ENCODE measurements around the gene PRSS53.

The PRSS53 gene

DNA sequence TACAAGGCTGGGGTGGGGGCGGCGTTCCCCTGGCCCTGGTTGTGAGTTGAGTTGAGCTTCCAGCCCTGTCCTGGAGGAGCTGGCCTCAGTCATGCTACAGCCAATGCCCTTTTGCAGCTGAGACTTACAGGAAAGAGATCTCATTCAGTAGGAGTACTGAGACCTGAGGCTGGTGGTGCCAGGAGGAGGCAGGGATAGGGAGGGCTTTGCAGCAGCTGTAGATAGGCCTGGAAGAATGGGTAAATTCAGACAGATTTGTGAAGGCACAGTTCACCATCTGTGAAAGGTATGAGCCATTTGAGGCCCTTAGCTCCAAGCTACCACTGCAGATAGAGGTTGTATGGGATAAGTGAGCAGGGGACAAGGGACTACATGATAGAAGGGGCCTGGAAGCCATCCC lies 49.8 kb downstream of the PRSS53 start:
- Histone ChIP-seq H2AFZ (ENCODE audit: low read depth, low read length, severe bottlenecking) (no peak overlapping the region), H4K20me1 (ENCODE audit: low read depth, low read length) (no peaks in the 10 kb centered on the region), H3K36me3 (ENCODE audit: low read length) (no peaks in the 10 kb centered on the region), H3K9me2 (replicated peaks; ENCODE audit: insufficient read depth, low read length) (no peaks in the 10 kb centered on the region), H3K27me3 (ENCODE audit: low read length) (no peaks in the 10 kb centered on the region), H3F3A (ENCODE audit: insufficient read depth) (no peaks in the 10 kb centered on the region), H3K79me2 (ENCODE audit: insufficient read depth, low read length) (no peaks in the 10 kb centered on the region), H3K9me3 (ENCODE audit: insufficient read depth, low read length) (no peaks in the 10 kb centered on the region), H3K9ac (ENCODE audit: low read length) (no peak overlapping the region), H3K27ac (ENCODE audit: low read depth, low read length) (no peak overlapping the region), H3K4me2 (ENCODE audit: low read depth, low read length, poor library complexity, severe bottlenecking) (no peak overlapping the region), H3K4me3 (ENCODE audit: insufficient read depth, low read length, poor library complexity, severe bottlenecking) (no peak overlapping the region)
- TF ChIP-seq CTCF (IDR thresholded peaks at IDR 0.05; ENCODE audit: insufficient read depth, low read length, poor library complexity, severe bottlenecking), result no peak
- TF ChIP-seq EZH2phosphoT487 (conservative IDR thresholded peaks at IDR 0.05; ENCODE audit: low read length), result no peak

GRCh38 chr16:31036691-31037090 lies 52.1 kb downstream of the PRSS53 start:
- no peaks in the 10 kb centered on the region for H3K36me3 ChIP-seq (ENCODE audit: low read length)
- no peak overlapping the region for H3K4me3 ChIP-seq (ENCODE audit: insufficient read depth, low read length, poor library complexity, severe bottlenecking)

DNA sequence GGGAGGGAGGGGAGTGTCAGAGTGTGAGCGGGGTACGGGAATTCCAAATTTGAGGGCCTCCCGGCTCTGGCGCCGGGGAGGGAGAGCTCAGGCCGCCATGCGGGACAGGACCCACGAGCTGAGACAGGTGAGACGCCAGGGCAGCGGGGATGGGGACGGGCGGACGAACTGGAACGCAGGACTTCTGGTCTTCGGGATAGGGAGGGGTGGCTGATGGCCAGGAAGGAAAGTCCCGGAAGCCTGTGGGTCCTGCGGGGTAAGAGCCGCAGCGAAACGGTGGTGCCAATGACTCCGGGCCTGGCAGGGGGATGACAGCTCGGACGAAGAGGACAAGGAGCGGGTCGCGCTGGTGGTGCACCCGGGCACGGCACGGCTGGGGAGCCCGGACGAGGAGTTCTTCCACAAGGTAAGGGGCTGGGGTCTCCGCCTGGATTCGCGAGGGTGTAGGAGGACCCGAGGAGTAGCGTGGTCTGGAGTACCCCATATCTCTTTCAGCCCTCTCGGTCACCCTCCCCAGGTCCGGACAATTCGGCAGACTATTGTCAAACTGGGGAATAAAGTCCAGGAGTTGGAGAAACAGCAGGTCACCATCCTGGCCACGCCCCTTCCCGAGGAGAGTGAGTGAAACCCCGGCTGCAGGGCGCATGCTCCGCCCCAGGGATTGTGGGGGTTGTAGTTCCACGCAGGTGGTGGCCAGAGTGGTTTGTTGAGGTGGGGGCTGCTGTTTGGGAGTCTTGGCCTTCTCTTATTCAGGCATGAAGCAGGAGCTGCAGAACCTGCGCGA lies 54.8 kb downstream of the PRSS53 start:
- Histone ChIP-seq H4K20me1 (ENCODE audit: low read depth, low read length) (no peaks in the 10 kb centered on the region), H3K9me2 (replicated peaks; ENCODE audit: insufficient read depth, low read length) (no peaks in the 10 kb centered on the region), H3K4me3 (ENCODE audit: insufficient read depth, low read length, poor library complexity, severe bottlenecking) (peak overlapping the region; percentile 92), H3K9ac (ENCODE audit: low read length) (peak overlapping the region; percentile 65), H3K79me2 (ENCODE audit: insufficient read depth, low read length) (no peaks in the 10 kb centered on the region), H3K27ac (ENCODE audit: low read depth, low read length) (peak overlapping the region; percentile 23; the same call in 1 of the 2 replicates), H3F3A (ENCODE audit: insufficient read depth) (peaks cover 10% of the 10 kb centered on the region), H3K27me3 (ENCODE audit: low read length) (no peaks in the 10 kb centered on the region), H3K4me2 (ENCODE audit: low read depth, low read length, poor library complexity, severe bottlenecking) (peak overlapping the region; percentile 69), H3K9me3 (ENCODE audit: insufficient read depth, low read length) (no peaks in the 10 kb centered on the region), H2AFZ (ENCODE audit: low read depth, low read length, severe bottlenecking) (peak overlapping the region; percentile 79), H3K36me3 (ENCODE audit: low read length) (no peaks in the 10 kb centered on the region)
- TF ChIP-seq EZH2phosphoT487 (conservative IDR thresholded peaks at IDR 0.05; ENCODE audit: low read length) (no peak), CTCF (IDR thresholded peaks at IDR 0.05; ENCODE audit: insufficient read depth, low read length, poor library complexity, severe bottlenecking) (no peak)

More at GRCh38 chr16:31036691-31037090, 52.1 kb downstream of the PRSS53 start:
- H3K9ac ChIP-seq (ENCODE audit: low read length), result no peak overlapping the region
- H3K27ac ChIP-seq (ENCODE audit: low read depth, low read length), result no peak overlapping the region
- no peak overlapping the region for H2AFZ ChIP-seq (ENCODE audit: low read depth, low read length, severe bottlenecking)
- H3K27me3 ChIP-seq (ENCODE audit: low read length), result no peaks in the 10 kb centered on the region
- peaks cover 10% of the 10 kb centered on the region for H3F3A ChIP-seq (ENCODE audit: insufficient read depth)
- H4K20me1 ChIP-seq (ENCODE audit: low read depth, low read length), result no peaks in the 10 kb centered on the region
- no peak for TF ChIP-seq CTCF (IDR thresholded peaks at IDR 0.05; ENCODE audit: insufficient read depth, low read length, poor library complexity, severe bottlenecking)
- TF ChIP-seq EZH2phosphoT487 (conservative IDR thresholded peaks at IDR 0.05; ENCODE audit: low read length), result no peak
- no peak overlapping the region for H3K4me2 ChIP-seq (ENCODE audit: low read depth, low read length, poor library complexity, severe bottlenecking)
- no peaks in the 10 kb centered on the region for H3K9me3 ChIP-seq (ENCODE audit: insufficient read depth, low read length)
- H3K79me2 ChIP-seq (ENCODE audit: insufficient read depth, low read length), result no peaks in the 10 kb centered on the region
- no peaks in the 10 kb centered on the region for H3K9me2 ChIP-seq (replicated peaks; ENCODE audit: insufficient read depth, low read length)
